Natural killer cell (primary cell): ENCODE data around the gene KRT85. TPM values are rescaled to one million over a fixed set of nuclear protein-coding genes. Genes with fewer than 3 reads are reported as not detected.
A peak's percentile ranks its signal among the peaks of the same experiment; 100 is the strongest.

Source experiments
- ATAC-seq, 3 donors: fragments of 150-1000 bp in 2 of 3; fragments of 200-7000 bp in 1 of 3; cut with Tn5 transposase; 1 replicate in 1 of 3; 2 replicates in 2 of 3; pipeline ENCODE4 v1.10.0; 2021; ENCODE audit warnings: mild to moderate bottlenecking in 2 of 3, moderate library complexity in 2 of 3
- DNase-seq, 2 donors: peaks; one replicate each; pipeline versions ENCODE4 v3.0.0 to v3.0.0-alpha.2; 2013 to 2021; ENCODE audit warnings: mixed read lengths in 1 of 2
- H3K27ac ChIP-seq: one replicate; pipeline ENCODE4 v1.5.1; 2013; ENCODE audit warnings: mild to moderate bottlenecking, low read length
- H3K27me3 ChIP-seq: one replicate; pipeline ENCODE4 v1.6.1; 2013; ENCODE audit warnings: low read length; ENCODE audit not compliant: control insufficient read depth, insufficient read depth
- H3K36me3 ChIP-seq: one replicate; pipeline ENCODE4 v1.6.1; 2013; ENCODE audit warnings: low read length; ENCODE audit not compliant: control insufficient read depth, insufficient read depth
- H3K4me1 ChIP-seq: one replicate; pipeline ENCODE4 v1.6.1; 2013; ENCODE audit warnings: low read length; ENCODE audit not compliant: control insufficient read depth, insufficient read depth
- H3K4me3 ChIP-seq: one replicate; pipeline ENCODE4 v1.5.1; 2013; ENCODE audit warnings: low read length
- H3K9me3 ChIP-seq: one replicate; pipeline ENCODE4 v1.6.1; 2013; ENCODE audit warnings: low read length; ENCODE audit not compliant: control insufficient read depth, insufficient read depth
- H3K27ac Mint-ChIP-seq, 2 donors: one replicate each; pipeline ENCODE4 v1.8.0; 2022; ENCODE audit warnings: mild to moderate bottlenecking in 2 of 2, mixed read lengths in 2 of 2, moderate library complexity in 1 of 2
- H3K27me3 Mint-ChIP-seq, 2 donors: one replicate each; pipeline ENCODE4 v1.8.0; 2022; ENCODE audit warnings: low read depth in 2 of 2, mixed read lengths in 2 of 2
- H3K36me3 Mint-ChIP-seq: one replicate; pipeline ENCODE4 v1.8.0; 2022; ENCODE audit warnings: mixed read lengths
- H3K4me1 Mint-ChIP-seq, 2 donors: one replicate each; pipeline ENCODE4 v1.8.0; 2022; ENCODE audit warnings: mixed read lengths in 2 of 2
- H3K4me3 Mint-ChIP-seq: one replicate; pipeline ENCODE4 v1.8.0; 2022; ENCODE audit warnings: mild to moderate bottlenecking, moderate library complexity, mixed read lengths
- H3K9me3 Mint-ChIP-seq, 2 donors: one replicate each; pipeline ENCODE4 v1.8.0; 2022; ENCODE audit warnings: mixed read lengths in 2 of 2
- WGBS: methylation state at CpG from one replicate; pipeline ENCODE4 v1.1.7; 2013; ENCODE audit warnings: missing lambda C conversion rate; ENCODE audit not compliant: insufficient coverage; 5-methylcytosine and 5-hydroxymethylcytosine counted together
- intact Hi-C: fragments of 100-400 bp; cut with micrococcal nuclease; formaldehyde crosslinking; loops from one replicate; pipeline ENCODE4 v1.14.2; 2022
- total RNA-seq, 4 donors: library from RNA; stranded (reverse); fragments of 120-200 nt in 1 of 4; gene quantifications; one replicate each; pipeline versions ENCODE4 v1.2.3 to v1.2.4, GENCODE V29; 2013 to 2022
- TF ChIP-seq, protein P1 (sequence below): fragments of 200-600 bp; IDR thresholded peaks from one replicate; pipeline ENCODE4 v1.8.0; 2022; ENCODE audit warnings: antibody characterized with exemption

KRT85 gene
- total RNA-seq, 3 donors from 2014 or later (not counting 1 experiment from before 2014, with no cell fraction given), result not detected

DNA sequence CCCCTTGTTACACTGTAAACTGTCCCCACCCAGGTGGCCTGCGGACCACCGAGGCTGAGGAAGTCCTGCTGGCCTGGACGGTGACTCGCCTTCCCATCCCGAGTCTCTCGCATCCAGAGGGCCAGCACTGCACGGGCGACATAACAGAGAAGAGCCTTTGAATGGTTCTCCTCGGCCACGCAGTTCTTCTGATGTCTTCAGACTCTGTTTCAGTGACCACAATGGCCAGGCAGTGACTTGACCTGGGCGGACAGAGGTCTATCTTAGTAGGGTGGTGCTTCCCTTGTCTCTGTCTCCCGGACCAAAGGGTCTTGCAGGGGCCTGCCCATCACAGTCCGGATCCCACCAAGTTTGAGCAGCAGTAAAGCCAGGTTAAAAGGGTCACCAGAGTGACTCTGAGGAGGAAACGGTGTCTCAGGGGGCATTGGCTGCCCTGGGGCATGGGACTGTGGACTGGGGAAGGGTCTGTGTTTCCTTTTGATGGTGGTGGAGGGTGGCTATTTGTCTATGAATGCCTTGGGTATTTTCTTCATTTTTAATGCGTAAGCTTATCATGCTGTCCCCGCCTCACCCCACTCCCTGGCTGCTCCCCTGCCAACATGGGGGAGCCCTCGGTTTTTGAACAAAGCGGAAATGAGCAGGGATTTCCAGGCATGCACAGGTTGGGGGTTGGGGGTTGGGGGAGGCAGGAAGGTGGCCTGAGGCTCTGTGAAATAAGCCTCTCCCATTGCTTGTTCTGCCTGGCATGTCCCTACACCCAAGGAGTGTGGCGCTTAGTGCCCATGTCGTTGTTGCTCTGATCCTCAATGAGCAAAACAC lies 10.3 kb downstream of the KRT85 start:
- H3K27ac ChIP-seq, result no peak overlapping the region
- peaks cover 47% of the 10 kb centered on the region for H3K4me1 ChIP-seq
- ATAC-seq (no peak), DNase-seq (peak in 1 of 2 donors; percentile 14)
- H3K9me3 ChIP-seq, result no peaks in the 10 kb centered on the region
- H3K27me3 ChIP-seq, result peaks cover 53% of the 10 kb centered on the region
- H3K27me3 Mint-ChIP-seq, result peaks cover 52 to 53% of the 10 kb centered on the region in 2 donors
- TF ChIP-seq, protein P1, sequence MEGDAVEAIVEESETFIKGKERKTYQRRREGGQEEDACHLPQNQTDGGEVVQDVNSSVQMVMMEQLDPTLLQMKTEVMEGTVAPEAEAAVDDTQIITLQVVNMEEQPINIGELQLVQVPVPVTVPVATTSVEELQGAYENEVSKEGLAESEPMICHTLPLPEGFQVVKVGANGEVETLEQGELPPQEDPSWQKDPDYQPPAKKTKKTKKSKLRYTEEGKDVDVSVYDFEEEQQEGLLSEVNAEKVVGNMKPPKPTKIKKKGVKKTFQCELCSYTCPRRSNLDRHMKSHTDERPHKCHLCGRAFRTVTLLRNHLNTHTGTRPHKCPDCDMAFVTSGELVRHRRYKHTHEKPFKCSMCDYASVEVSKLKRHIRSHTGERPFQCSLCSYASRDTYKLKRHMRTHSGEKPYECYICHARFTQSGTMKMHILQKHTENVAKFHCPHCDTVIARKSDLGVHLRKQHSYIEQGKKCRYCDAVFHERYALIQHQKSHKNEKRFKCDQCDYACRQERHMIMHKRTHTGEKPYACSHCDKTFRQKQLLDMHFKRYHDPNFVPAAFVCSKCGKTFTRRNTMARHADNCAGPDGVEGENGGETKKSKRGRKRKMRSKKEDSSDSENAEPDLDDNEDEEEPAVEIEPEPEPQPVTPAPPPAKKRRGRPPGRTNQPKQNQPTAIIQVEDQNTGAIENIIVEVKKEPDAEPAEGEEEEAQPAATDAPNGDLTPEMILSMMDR, result no peak
- no peak overlapping the region for H3K4me3 Mint-ChIP-seq
- WGBS, result 91% methylated on average over 20 of the region's 20 CpGs
- H3K36me3 ChIP-seq, result no peaks in the 10 kb centered on the region
- intact Hi-C loops, result loop anchor here (10.0 kb wide), 1 partner anchor 52 kb away; no protein-coding TSS in a partner anchor
- H3K36me3 Mint-ChIP-seq, result no peaks in the 10 kb centered on the region
- no peaks in the 10 kb centered on the region for H3K9me3 Mint-ChIP-seq
- no peak overlapping the region for H3K27ac Mint-ChIP-seq
- H3K4me1 Mint-ChIP-seq, result peaks cover 53 to 56% of the 10 kb centered on the region in 2 donors
- no peak overlapping the region for H3K4me3 ChIP-seq

GRCh38 chr12:52356031-52356761 lies 11.1 kb downstream of the KRT85 start:
- no peak for ATAC-seq
- Histone ChIP-seq H3K36me3 (no peaks in the 10 kb centered on the region), H3K27ac (no peak overlapping the region), H3K27me3 (peaks cover 53% of the 10 kb centered on the region), H3K4me1 (peaks cover 47% of the 10 kb centered on the region), H3K4me3 (no peak overlapping the region), H3K9me3 (no peaks in the 10 kb centered on the region)
- H3K27me3 Mint-ChIP-seq, result peaks cover 52 to 53% of the 10 kb centered on the region in 2 donors
- no peak overlapping the region for H3K27ac Mint-ChIP-seq
- peak in 1 of 2 donors; percentile 14 for DNase-seq
- H3K4me1 Mint-ChIP-seq, result peaks cover 51 to 53% of the 10 kb centered on the region in 2 donors
- H3K9me3 Mint-ChIP-seq, result no peaks in the 10 kb centered on the region
- intact Hi-C loops, result loop anchor here (10.0 kb wide), 1 partner anchor 51 kb away; no protein-coding TSS in a partner anchor
- TF ChIP-seq, protein P1, result no peak
- 95% methylated on average over 56 of the region's 56 CpGs for WGBS
- no peak overlapping the region for H3K4me3 Mint-ChIP-seq
- no peaks in the 10 kb centered on the region for H3K36me3 Mint-ChIP-seq

GRCh38 chr12:52355176-52355575 lies 12.1 kb downstream of the KRT85 start:
- TF ChIP-seq, protein P1, result no peak
- Mint-ChIP-seq H3K27ac (no peak overlapping the region), H3K4me3 (no peak overlapping the region), H3K27me3 (peaks cover 50 to 53% of the 10 kb centered on the region in 2 donors), H3K36me3 (no peaks in the 10 kb centered on the region), H3K4me1 (peaks cover 43 to 48% of the 10 kb centered on the region in 2 donors), H3K9me3 (no peaks in the 10 kb centered on the region)
- Histone ChIP-seq H3K27ac (no peak overlapping the region), H3K9me3 (no peaks in the 10 kb centered on the region), H3K4me1 (peaks cover 47% of the 10 kb centered on the region), H3K4me3 (no peak overlapping the region), H3K36me3 (no peaks in the 10 kb centered on the region), H3K27me3 (peaks cover 57% of the 10 kb centered on the region)
- 95% methylated on average over 8 of the region's 8 CpGs for WGBS
- intact Hi-C loops, result loop anchor here (10.0 kb wide), 1 partner anchor 50 kb away; no protein-coding TSS in a partner anchor
- no peak for ATAC-seq
- no peak for DNase-seq
